ENCODE results near the gene KLHDC4.
A peak's percentile ranks its signal among the peaks of the same experiment; 100 is the strongest.
"Not testable (repeated sequence)": the region's sequence is repeated elsewhere in the genome, so short reads cannot be mapped to it uniquely, and the experiment has no call there.

Gene KLHDC4

GRCh38 chr16:87696726-87697125 is 69.1 kb downstream of the KLHDC4 start:
- DNase-seq, result no peak

- DNase-seq, result no peak
These were observed 70.3 kb downstream of the KLHDC4 start for GRCh38 chr16:87695534-87695933.

GRCh38 chr16:87694441-87695125 is 71.2 kb downstream of the KLHDC4 start:
- DNase-seq, result no peak

- DNase-seq, result no peak
These were observed 72.0 kb downstream of the KLHDC4 start for GRCh38 chr16:87693827-87694226.

GRCh38 chr16:87692756-87693155 is 73.0 kb downstream of the KLHDC4 start:
- no peak for DNase-seq

GRCh38 chr16:87692176-87692575 is 73.6 kb downstream of the KLHDC4 start:
- DNase-seq, result no peak

GRCh38 chr16:87691686-87692079 is 74.1 kb downstream of the KLHDC4 start:
- DNase-seq, result no peak

GRCh38 chr16:87690911-87691685 is 74.7 kb downstream of the KLHDC4 start:
- DNase-seq, result no peak

- no peak for DNase-seq
These were observed 75.8 kb downstream of the KLHDC4 start for GRCh38 chr16:87689956-87690465.

- DNase-seq, result no peak
These were observed 76.6 kb downstream of the KLHDC4 start for GRCh38 chr16:87688876-87689815.

GRCh38 chr16:87687998-87688529 is 77.7 kb downstream of the KLHDC4 start:
- no peak for DNase-seq

GRCh38 chr16:87687126-87687910 is 78.5 kb downstream of the KLHDC4 start:
- no peak for DNase-seq

- no peak for DNase-seq
These were observed 79.1 kb downstream of the KLHDC4 start for GRCh38 chr16:87686697-87687096.

GRCh38 chr16:87685766-87686165 is 80.0 kb downstream of the KLHDC4 start:
- no peak for DNase-seq

GRCh38 chr16:87685405-87685755 is 80.4 kb downstream of the KLHDC4 start:
- DNase-seq, result no peak

- no peak for DNase-seq
These were observed 80.9 kb downstream of the KLHDC4 start for GRCh38 chr16:87684711-87685404.

- no peak for DNase-seq
These were observed 81.6 kb downstream of the KLHDC4 start for GRCh38 chr16:87684106-87684677.

GRCh38 chr16:87682852-87683399 is 82.9 kb downstream of the KLHDC4 start:
- no peak for DNase-seq

GRCh38 chr16:87681981-87682570 is 83.7 kb downstream of the KLHDC4 start:
- DNase-seq, result peak; percentile 33

- DNase-seq, result not testable (repeated sequence)
These were observed 84.7 kb downstream of the KLHDC4 start for GRCh38 chr16:87681051-87681602.

Data from hematopoietic multipotent progenitor cell treated with erythropoietin and hydrocortisone succinate and interleukin-3 and kit ligand, for 6 days (in vitro differentiated cells).